ENCODE results near the gene SLC25A14. TPM values are rescaled to one million over a fixed set of nuclear protein-coding genes. Genes with fewer than 3 reads are reported as not detected.

SLC25A14 gene
- total RNA-seq, 1 donor from 2014 or later, result 7.4 TPM

GRCh38 chrX:130419263-130419662, 79.5 kb downstream of the SLC25A14 start:
- no peaks in the 10 kb centered on the region for H3K36me3 ChIP-seq (ENCODE audit: control insufficient read depth, insufficient read depth, low read length)
- DNase-seq (ENCODE audit: low read depth) (no peak), FAIRE-seq (no peak)
- no peak for TF ChIP-seq CTCF (IDR thresholded peaks at IDR 0.05; ENCODE audit: insufficient read depth, low read length, severe bottlenecking)
- H3K27me3 ChIP-seq (ENCODE audit: control insufficient read depth, insufficient read depth, low read length), result no peaks in the 10 kb centered on the region
- H3K4me3 ChIP-seq (ENCODE audit: low read depth, low read length), result no peak overlapping the region

Other genes starting within 250 kb of the SLC25A14 start
- gene ELF4, start 229.4 kb upstream of the SLC25A14 start, total RNA-seq, result 9.0 and 11.5 TPM in 2 replicates
- gene AIFM1, start 174.1 kb upstream of the SLC25A14 start, total RNA-seq, result 23.8 and 26.6 TPM in 2 replicates
- 0.13 and 0.26 TPM in 2 replicates for gene RAB33A, start 168.0 kb upstream of the SLC25A14 start, total RNA-seq
- 0.79 and 0.90 TPM in 2 replicates for gene ZNF280C, start 71.0 kb upstream of the SLC25A14 start, total RNA-seq
- gene GPR119, start 45.8 kb downstream of the SLC25A14 start, total RNA-seq, result not detected in 2 replicates
- gene RBMX2, start 62.1 kb downstream of the SLC25A14 start, total RNA-seq, result 27.1 TPM in 2 replicates

Measured in bronchial epithelial cell (primary cell).